Raji (cell line): ENCODE data around the gene AFF3.

ENCODE experiments used
- POLR2A ChIP-seq: IDR thresholded peaks from 2 replicates; pipeline ENCODE4 v1.6.1; 2011; ENCODE audit warnings: low read depth, low read length, control low read depth; ENCODE audit not compliant: insufficient read depth

AFF3 gene

GRCh38 chr2:99710721-99711120 lies 431.7 kb downstream of the AFF3 start:
- TF ChIP-seq POLR2A = no peak

GRCh38 chr2:99709229-99709628 lies 433.2 kb downstream of the AFF3 start:
- TF ChIP-seq POLR2A = no peak

- TF ChIP-seq POLR2A = no peak
Observed at GRCh38 chr2:99708231-99708630, 434.2 kb downstream of the AFF3 start.

GRCh38 chr2:99707592-99707991 lies 434.8 kb downstream of the AFF3 start:
- TF ChIP-seq POLR2A = no peak

GRCh38 chr2:99706735-99707134 lies 435.7 kb downstream of the AFF3 start:
- TF ChIP-seq POLR2A = peak; percentile 33; the same call in 1 of the 2 replicates

- no peak for TF ChIP-seq POLR2A
Observed at GRCh38 chr2:99701503-99701902, 440.9 kb downstream of the AFF3 start.

- no peak for TF ChIP-seq POLR2A
Observed at GRCh38 chr2:99700482-99701398, 441.6 kb downstream of the AFF3 start.

GRCh38 chr2:99698896-99699295 lies 443.5 kb downstream of the AFF3 start:
- TF ChIP-seq POLR2A = no peak

- no peak for TF ChIP-seq POLR2A
Observed at GRCh38 chr2:99697811-99698568, 444.4 kb downstream of the AFF3 start.

GRCh38 chr2:99695944-99696253 lies 446.5 kb downstream of the AFF3 start:
- TF ChIP-seq POLR2A = no peak

- TF ChIP-seq POLR2A = no peak
Observed at GRCh38 chr2:99695130-99695943, 447.1 kb downstream of the AFF3 start.

- no peak for TF ChIP-seq POLR2A
Observed at GRCh38 chr2:99694331-99694730, 448.1 kb downstream of the AFF3 start.

GRCh38 chr2:99692785-99693184 lies 449.6 kb downstream of the AFF3 start:
- TF ChIP-seq POLR2A = no peak

- TF ChIP-seq POLR2A = no peak
Observed at GRCh38 chr2:99691926-99692325, 450.5 kb downstream of the AFF3 start.

- TF ChIP-seq POLR2A = no peak
Observed at GRCh38 chr2:99689145-99689742, 453.1 kb downstream of the AFF3 start.
